ENCODE data around the gene HOXA9.

The HOXA9 gene

DNA sequence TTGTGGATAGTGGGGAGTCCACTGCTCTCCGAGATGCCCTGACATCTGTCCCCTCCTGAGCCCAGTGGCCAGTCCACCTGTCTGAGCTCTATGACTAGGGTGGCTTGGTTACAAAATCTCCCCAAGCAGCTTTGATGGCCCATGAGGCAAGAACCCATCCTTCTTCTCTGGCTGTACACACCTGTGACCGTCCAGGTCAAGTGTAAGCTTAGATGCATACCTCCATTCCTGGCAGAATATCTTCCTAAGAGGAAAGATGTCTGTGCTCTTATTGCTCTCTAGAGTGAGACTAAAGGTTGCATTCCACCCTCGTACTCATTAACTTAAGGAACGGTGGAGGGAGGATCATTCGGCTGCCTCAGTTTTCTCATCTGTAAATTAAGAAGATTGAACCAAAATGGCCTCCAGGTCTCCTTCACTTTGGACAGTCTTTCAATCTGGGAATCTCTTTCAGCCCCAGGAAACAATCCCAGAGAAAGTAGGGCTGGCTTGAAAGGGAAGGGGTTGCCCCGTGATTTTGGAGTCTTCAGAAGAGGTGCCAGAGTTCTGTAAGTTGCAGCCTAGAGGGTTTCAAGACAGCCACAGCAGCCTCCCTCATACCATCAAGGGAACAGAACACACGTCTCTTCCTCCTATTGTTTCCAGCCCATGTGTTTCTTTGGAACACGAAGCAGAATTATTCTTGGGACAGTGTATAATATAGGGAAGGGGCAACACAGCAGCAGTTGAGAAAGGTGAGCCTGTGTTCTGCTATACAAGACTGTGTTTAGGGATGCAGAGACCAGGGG lies 40.2 kb downstream of the HOXA9 start:
- no peak for DNase-seq

- no peak for DNase-seq
These were observed 41.0 kb downstream of the HOXA9 start for GRCh38 chr7:27124096-27124901.

- DNase-seq = no peak
These were observed 41.8 kb downstream of the HOXA9 start for GRCh38 chr7:27123477-27124053.

DNA sequence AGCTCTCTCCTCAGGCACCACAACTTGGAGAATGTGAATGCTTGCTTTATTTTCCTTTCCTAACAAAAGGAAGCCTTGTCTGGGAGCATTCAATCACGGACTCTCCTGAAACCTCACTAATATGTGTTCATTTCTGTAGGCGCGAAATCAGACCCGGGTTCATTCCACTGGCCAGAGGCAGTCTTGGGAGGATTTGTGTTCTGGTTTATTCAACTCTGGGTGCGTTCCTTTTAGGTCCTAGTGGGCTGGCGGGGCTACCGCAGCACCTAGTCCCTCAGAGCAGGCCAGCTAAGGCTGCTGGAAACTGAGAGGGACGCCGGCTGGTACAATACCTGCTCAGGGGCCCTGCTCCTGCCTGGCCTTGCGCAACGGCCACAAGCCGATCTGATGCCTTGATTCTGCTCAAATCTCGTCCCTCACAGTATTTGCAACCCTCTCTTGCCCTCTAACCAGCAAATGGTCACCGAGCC lies 42.3 kb downstream of the HOXA9 start:
- DNase-seq = no peak

DNA sequence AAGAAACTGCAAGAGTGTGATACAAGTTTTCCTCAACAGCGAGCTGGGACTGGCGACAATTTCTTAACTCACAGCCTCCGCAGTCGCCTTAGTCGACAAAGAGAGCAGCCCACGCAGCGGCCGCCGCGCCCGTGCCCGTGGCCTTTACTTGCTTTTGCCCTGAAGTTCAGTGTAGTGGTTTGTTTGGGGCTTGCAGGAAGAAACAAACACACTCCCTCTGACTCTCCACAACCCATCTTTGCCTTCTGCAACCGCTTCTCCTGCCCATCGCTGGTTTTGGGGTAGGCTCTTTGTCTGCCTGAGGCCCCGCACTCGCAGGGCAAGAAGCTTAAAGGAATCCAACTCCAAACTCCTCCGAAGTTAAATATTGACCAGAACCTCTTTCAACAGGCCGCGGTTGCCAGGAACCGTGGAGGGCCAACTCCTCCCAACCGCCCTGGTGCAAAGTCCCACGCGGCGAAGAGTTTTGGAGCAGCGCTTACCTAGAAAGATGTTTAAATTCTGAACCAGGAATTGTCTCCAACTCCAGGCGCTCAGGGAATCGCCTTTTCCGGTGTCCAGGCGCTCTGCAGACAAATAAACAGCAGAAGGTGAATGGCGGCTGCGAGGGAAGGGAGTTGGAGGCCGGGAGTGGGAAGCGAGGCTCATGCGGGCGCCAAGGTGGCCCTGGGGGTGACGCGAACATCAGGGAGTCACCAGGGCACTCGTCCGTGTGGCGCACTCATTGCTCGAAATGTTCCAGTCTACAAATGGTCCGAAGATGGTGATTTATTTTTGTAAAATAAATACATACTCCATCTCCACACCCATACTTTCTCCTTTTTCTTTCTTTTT lies 43.0 kb downstream of the HOXA9 start:
- no peak for DNase-seq

- DNase-seq = no peak
These were observed 43.7 kb downstream of the HOXA9 start for GRCh38 chr7:27121684-27122076.

GRCh38 chr7:27119412-27119911 lies 45.9 kb downstream of the HOXA9 start:
- DNase-seq = no peak

DNA sequence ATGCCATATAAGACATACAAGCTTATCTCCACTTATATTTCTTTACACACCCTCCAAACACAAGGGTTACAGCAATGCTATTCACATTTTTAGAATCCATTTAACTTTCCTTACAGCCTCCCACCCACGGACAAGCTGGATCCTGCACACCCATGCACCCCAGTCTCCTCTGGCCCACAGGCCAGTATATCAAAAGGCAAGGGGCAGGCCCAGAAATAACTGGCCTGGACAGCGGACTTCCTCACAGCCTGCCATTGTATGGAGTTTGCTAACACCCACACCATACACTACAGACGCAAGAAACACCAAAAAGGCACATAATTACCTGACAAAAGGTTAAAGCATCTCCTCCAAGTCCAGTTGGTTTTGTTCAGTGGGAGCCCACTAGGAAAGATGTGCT lies 46.8 kb downstream of the HOXA9 start:
- DNase-seq = no peak

- no peak for DNase-seq
These were observed 47.3 kb downstream of the HOXA9 start for GRCh38 chr7:27117887-27118491.

GRCh38 chr7:27116962-27117886 lies 48.1 kb downstream of the HOXA9 start:
- no peak for DNase-seq

DNA sequence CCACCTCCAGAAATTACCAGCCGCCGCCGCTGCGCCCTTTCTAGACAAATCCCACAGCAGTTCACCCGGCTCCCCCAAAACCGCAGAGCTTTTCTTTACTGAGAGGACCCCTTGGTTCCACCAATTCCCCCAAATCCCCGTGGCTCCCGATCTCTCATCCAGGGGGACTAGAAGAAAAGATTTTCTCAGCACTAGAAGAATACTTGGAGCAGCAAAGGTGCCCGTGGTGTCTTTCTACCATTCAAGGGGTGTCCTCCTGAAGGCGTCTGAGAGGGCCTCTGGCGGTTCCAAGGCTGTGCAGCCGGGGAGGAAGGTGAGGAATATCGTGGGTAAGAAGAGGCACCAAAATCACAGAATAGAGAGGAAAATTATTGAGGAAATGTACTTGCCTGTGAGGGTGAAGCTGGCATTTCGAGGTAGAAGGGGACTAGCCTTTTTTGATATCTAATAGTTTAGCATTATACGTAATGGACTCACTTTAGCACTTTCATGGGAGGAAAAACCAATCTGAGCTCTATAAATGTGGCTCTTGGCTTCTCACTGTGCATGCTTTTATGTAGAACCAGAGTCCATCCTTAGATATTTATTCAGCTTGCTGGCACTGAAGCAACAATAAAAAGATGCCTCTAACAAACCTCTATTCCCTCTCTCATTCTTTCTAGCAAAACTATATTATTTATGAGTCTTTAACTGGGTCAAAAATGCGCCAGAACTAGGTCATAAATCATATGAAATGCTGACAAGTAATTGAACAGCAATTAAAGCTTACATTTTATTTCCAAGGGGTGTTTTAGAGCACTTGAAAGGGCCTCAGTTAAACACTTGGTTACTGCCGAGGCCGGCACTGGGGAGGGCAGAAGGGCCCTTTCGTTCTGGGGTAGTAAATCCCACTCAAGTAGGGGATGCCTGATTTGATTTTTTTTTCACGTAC lies 49.0 kb downstream of the HOXA9 start:
- peak; percentile 20 for DNase-seq

- DNase-seq = no peak
These were observed 49.9 kb downstream of the HOXA9 start for GRCh38 chr7:27115221-27116026.

DNA sequence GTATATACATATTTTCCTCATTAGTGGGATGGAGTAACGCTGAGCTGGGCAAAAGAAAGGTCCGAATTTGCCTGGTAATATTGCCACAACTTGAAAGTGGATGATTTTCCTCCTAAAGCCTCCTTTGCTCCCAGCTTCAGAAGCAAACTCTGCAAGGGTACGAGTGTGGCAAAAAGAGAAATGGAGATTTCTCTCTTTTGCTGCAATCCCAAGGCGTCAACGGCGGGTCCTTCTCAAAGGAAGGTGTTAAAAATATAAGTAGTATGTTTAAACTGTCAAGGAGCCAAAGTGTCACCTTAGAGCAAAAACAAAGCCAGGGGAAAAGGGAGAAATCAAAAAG lies 50.5 kb downstream of the HOXA9 start:
- DNase-seq = no peak

GRCh38 chr7:27113991-27114769 lies 51.2 kb downstream of the HOXA9 start:
- no peak for DNase-seq

- no peak for DNase-seq
These were observed 52.1 kb downstream of the HOXA9 start for GRCh38 chr7:27112955-27113949.
